Vagina (tissue), 2 donors: Measurements from ENCODE around the gene DYSF. TPM values are rescaled to one million over a fixed set of nuclear protein-coding genes. Genes with fewer than 3 reads are reported as not detected.

ENCODE experiments used
- DNase-seq, 2 donors: peaks; one replicate each; pipeline ENCODE4 v3.0.0-alpha.2; 2017; ENCODE audit errors: extremely low spot score in 2 of 2
- H3K27ac ChIP-seq: fragments of 200-600 bp; sonication (generic); one replicate; pipeline ENCODE4 v1.5.1; 2019
- H3K27me3 ChIP-seq: fragments of 200-600 bp; sonication (generic); one replicate; pipeline ENCODE4 v1.5.1; 2019
- H3K36me3 ChIP-seq, 2 donors: fragments of 200-600 bp; sonication (generic); one replicate each; pipeline ENCODE4 v1.5.1; 2017 to 2019
- H3K4me1 ChIP-seq: fragments of 200-600 bp; sonication (generic); one replicate; pipeline ENCODE4 v1.5.1; 2019
- H3K4me3 ChIP-seq, 2 donors: fragments of 200-600 bp; sonication (generic); 1 replicate in 1 of 2; 2 replicates in 1 of 2; pipeline ENCODE4 v1.5.1; 2016 to 2019
- H3K9me3 ChIP-seq: fragments of 200-600 bp; sonication (generic); one replicate; pipeline ENCODE4 v1.5.1; 2019
- CTCF ChIP-seq, 3 experiments: fragments of 450-650 bp in 2 of 3; fragments of 200-600 bp in 1 of 3; sonication (generic) in 1 of 3; IDR thresholded peaks; one replicate each; pipeline ENCODE4 v1.5.1; 2017 to 2019; ENCODE audit warnings: antibody characterized with exemption in 3 of 3, mild to moderate bottlenecking in 2 of 3, moderate library complexity in 2 of 3
- POLR2A ChIP-seq, 2 donors: fragments of 450-650 bp; IDR thresholded peaks; one replicate each; pipeline ENCODE4 v1.6.1; 2017; ENCODE audit warnings: antibody characterized with exemption in 2 of 2, mild to moderate bottlenecking in 2 of 2, moderate library complexity in 2 of 2
- POLR2AphosphoS5 ChIP-seq, 2 donors: sonication (generic); formaldehyde crosslinking; IDR thresholded peaks; one replicate each; pipeline ENCODE4 v1.9.0; 2017; ENCODE audit warnings: antibody characterized with exemption in 2 of 2, mild to moderate bottlenecking in 2 of 2, low read depth in 1 of 2; ENCODE audit not compliant: insufficient read depth in 1 of 2
- intact Hi-C: fragments of 100-400 bp; cut with DNase I; formaldehyde crosslinking; loops from one replicate; pipeline ENCODE4 v1.15.1; 2023
- total RNA-seq: library from RNA; depleted of rRNA; stranded (reverse); fragments of >200 nt; gene quantifications from one replicate; pipeline ENCODE4 v1.2.3, GENCODE V29; 2016

The DYSF gene
- total RNA-seq, 1 donor from 2014 or later = 10.1 TPM

GRCh38 chr2:71607151-71607889 is 154.0 kb downstream of the DYSF start:
- H3K27ac ChIP-seq = no peak overlapping the region
- no peaks in the 10 kb centered on the region for H3K36me3 ChIP-seq
- no peak overlapping the region for H3K4me3 ChIP-seq
- H3K9me3 ChIP-seq = no peaks in the 10 kb centered on the region
- TF ChIP-seq POLR2A (IDR thresholded peaks at IDR 0.05) (no peak), CTCF (IDR thresholded peaks at IDR 0.05) (no peak)
- H3K4me1 ChIP-seq = peaks cover 19% of the 10 kb centered on the region
- intact Hi-C loops = no loop called here
- peak; percentile 78 to 95 for DNase-seq
- no peaks in the 10 kb centered on the region for H3K27me3 ChIP-seq

- H3K36me3 ChIP-seq = no peaks in the 10 kb centered on the region
- H3K4me3 ChIP-seq = no peak overlapping the region
- no peaks in the 10 kb centered on the region for H3K9me3 ChIP-seq
- TF ChIP-seq CTCF (IDR thresholded peaks at IDR 0.05) (no peak), POLR2A (IDR thresholded peaks at IDR 0.05) (no peak), POLR2AphosphoS5 (IDR thresholded peaks at IDR 0.05; ENCODE audit: insufficient read depth in 1 of 2, low read depth in 1 of 2) (no peak)
- DNase-seq = peak in 1 of 2 donors; percentile 67
- no peak overlapping the region for H3K27ac ChIP-seq
- no peaks in the 10 kb centered on the region for H3K27me3 ChIP-seq
- H3K4me1 ChIP-seq = peaks cover 19% of the 10 kb centered on the region
- intact Hi-C loops = no loop called here
These were observed 154.7 kb downstream of the DYSF start for GRCh38 chr2:71608034-71608433.

GRCh38 chr2:71608441-71608840 is 155.1 kb downstream of the DYSF start:
- peak in 1 of 2 donors; percentile 40 for DNase-seq
- no peak overlapping the region for H3K27ac ChIP-seq
- no peak overlapping the region for H3K4me3 ChIP-seq
- peaks cover 16% of the 10 kb centered on the region for H3K4me1 ChIP-seq
- H3K36me3 ChIP-seq = no peaks in the 10 kb centered on the region
- intact Hi-C loops = no loop called here
- no peaks in the 10 kb centered on the region for H3K27me3 ChIP-seq
- TF ChIP-seq CTCF (IDR thresholded peaks at IDR 0.05) = no peak
- no peak for TF ChIP-seq POLR2A (IDR thresholded peaks at IDR 0.05)
- no peak for TF ChIP-seq POLR2AphosphoS5 (IDR thresholded peaks at IDR 0.05; ENCODE audit: insufficient read depth in 1 of 2, low read depth in 1 of 2)
- no peaks in the 10 kb centered on the region for H3K9me3 ChIP-seq

GRCh38 chr2:71609029-71609428 is 155.7 kb downstream of the DYSF start:
- DNase-seq = peak in 1 of 2 donors; percentile 70
- peaks cover 10% of the 10 kb centered on the region for H3K4me1 ChIP-seq
- intact Hi-C loops = no loop called here
- no peaks in the 10 kb centered on the region for H3K27me3 ChIP-seq
- H3K27ac ChIP-seq = no peak overlapping the region
- TF ChIP-seq POLR2A (IDR thresholded peaks at IDR 0.05) (no peak), POLR2AphosphoS5 (IDR thresholded peaks at IDR 0.05; ENCODE audit: insufficient read depth in 1 of 2, low read depth in 1 of 2) (no peak), CTCF (IDR thresholded peaks at IDR 0.05) (no peak)
- H3K4me3 ChIP-seq = no peak overlapping the region
- no peaks in the 10 kb centered on the region for H3K9me3 ChIP-seq
- no peaks in the 10 kb centered on the region for H3K36me3 ChIP-seq

- intact Hi-C loops = no loop called here
- DNase-seq = peak in 1 of 2 donors; percentile 52
- no peak for TF ChIP-seq POLR2A (IDR thresholded peaks at IDR 0.05)
- no peak for TF ChIP-seq CTCF (IDR thresholded peaks at IDR 0.05)
- no peak for TF ChIP-seq POLR2AphosphoS5 (IDR thresholded peaks at IDR 0.05; ENCODE audit: insufficient read depth in 1 of 2, low read depth in 1 of 2)
- Histone ChIP-seq H3K4me3 (no peak overlapping the region), H3K4me1 (peaks cover 13% of the 10 kb centered on the region), H3K36me3 (no peaks in the 10 kb centered on the region), H3K27ac (no peak overlapping the region), H3K9me3 (no peaks in the 10 kb centered on the region), H3K27me3 (no peaks in the 10 kb centered on the region)
These were observed 156.1 kb downstream of the DYSF start for GRCh38 chr2:71609441-71609840.
